Ovary (tissue), 3 donors: ENCODE data around the gene TLE5.

Experiments used
- EP300 ChIP-seq: sonication (generic); formaldehyde crosslinking; IDR thresholded peaks from one replicate; pipeline ENCODE4 v1.6.1; 2017; ENCODE audit warnings: antibody characterized with exemption
- POLR2A ChIP-seq: fragments of 450-650 bp; IDR thresholded peaks from one replicate; pipeline ENCODE4 v1.6.1; 2017; ENCODE audit warnings: antibody characterized with exemption, mild to moderate bottlenecking, moderate library complexity
- TF ChIP-seq, protein P1 (sequence below), 3 donors: fragments of 450-650 bp in 2 of 3; fragments of 200-600 bp in 1 of 3; IDR thresholded peaks; one replicate each; pipeline versions ENCODE4 v1.5.1 to v1.8.0; 2016 to 2022; ENCODE audit warnings: antibody characterized with exemption in 3 of 3, mild to moderate bottlenecking in 1 of 3
- donor health status: DM: no; HTN: no; CAD: no.

DNA sequence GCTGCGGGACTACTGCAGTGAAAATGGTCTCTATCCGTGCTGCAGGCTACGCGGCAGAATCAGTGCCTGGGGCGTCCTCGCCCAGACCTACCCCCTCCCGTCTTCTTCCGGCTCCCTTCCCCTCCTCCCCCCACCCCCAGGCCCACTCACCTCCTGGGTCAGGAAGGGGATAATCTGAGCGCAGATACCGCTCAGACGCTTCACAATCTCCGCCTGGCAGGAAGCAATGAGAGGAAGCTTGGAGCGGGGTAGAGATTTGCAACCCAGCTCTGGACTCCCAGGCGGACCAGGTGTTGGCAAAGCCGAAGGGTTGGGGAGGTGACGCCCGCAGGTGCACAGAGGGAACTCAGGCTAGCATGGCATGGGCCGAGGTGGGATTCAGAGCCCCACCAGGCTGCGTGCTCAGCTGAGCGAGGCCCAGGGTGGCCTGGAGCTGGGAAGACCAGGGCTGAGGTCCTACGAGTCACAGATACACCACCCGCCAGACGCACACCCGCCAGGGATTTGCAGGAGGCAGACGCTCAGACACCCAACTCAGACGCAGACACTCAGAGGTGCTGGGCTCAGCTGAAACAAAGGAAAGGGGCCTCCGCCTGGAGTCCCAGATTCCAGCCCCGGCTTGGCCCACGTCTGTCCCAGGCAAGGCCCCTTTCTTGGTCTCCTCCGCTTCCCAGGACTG lies 37.3 kb downstream of the TLE5 start:
- TF ChIP-seq POLR2A (no peak), EP300 (no peak)
- TF ChIP-seq, protein P1, sequence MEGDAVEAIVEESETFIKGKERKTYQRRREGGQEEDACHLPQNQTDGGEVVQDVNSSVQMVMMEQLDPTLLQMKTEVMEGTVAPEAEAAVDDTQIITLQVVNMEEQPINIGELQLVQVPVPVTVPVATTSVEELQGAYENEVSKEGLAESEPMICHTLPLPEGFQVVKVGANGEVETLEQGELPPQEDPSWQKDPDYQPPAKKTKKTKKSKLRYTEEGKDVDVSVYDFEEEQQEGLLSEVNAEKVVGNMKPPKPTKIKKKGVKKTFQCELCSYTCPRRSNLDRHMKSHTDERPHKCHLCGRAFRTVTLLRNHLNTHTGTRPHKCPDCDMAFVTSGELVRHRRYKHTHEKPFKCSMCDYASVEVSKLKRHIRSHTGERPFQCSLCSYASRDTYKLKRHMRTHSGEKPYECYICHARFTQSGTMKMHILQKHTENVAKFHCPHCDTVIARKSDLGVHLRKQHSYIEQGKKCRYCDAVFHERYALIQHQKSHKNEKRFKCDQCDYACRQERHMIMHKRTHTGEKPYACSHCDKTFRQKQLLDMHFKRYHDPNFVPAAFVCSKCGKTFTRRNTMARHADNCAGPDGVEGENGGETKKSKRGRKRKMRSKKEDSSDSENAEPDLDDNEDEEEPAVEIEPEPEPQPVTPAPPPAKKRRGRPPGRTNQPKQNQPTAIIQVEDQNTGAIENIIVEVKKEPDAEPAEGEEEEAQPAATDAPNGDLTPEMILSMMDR (IDR thresholded peaks at IDR 0.05): no peak
